Measurements from ENCODE around the gene ADH1B. TPM values are rescaled to one million over a fixed set of nuclear protein-coding genes. Genes with fewer than 3 reads are reported as not detected.
"Not testable (repeated sequence)": the region's sequence is repeated elsewhere in the genome, so short reads cannot be mapped to it uniquely, and the experiment has no call there.

The ADH1B gene
- total RNA-seq, 2 experiments from 2014 or later = not detected

DNA sequence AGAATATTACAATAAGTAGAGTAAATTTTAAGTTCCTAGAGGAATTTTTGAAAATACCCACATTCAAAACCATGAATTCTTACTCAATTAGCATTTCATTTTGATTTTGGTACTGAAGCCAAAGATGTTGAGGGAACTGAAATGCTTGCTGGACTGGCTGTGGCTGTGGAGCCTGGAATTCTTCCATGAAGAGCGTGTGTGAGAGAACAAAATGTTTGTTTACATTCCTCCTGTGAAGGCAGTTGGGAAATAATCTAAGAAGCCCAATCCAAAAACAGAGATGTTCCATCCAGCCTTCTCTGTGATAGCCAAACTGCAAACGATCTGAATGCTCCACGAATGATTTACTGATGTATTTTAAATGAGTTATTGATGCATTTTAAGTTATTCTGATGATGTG, 3.8 kb upstream of the ADH1B start:
- Mint-ChIP-seq H3K9me3 (no peaks in the 10 kb centered on the region), H3K36me3 (ENCODE audit: low read depth) (no peaks in the 10 kb centered on the region), H3K4me1 (ENCODE audit: low read depth) (no peaks in the 10 kb centered on the region), H3K27ac (no peak overlapping the region), H3K4me3 (no peak overlapping the region), H3K27me3 (peaks cover 6% of the 10 kb centered on the region)
- ATAC-seq (ENCODE audit: poor library complexity) (no peak), DNase-seq (no peak)
- ChIA-PET POLR2A (no interaction called here), CTCF (no interaction called here)
- Histone ChIP-seq H3K27ac (ENCODE audit: low read depth in 1 of 2, low read length in 2 of 2) (no peak overlapping the region), H3K4me3 (ENCODE audit: low read length) (no peak overlapping the region), H3K4me1 (ENCODE audit: insufficient read depth, low read length) (no peaks in the 10 kb centered on the region), H3K36me3 (ENCODE audit: insufficient read depth, low read length) (no peaks in the 10 kb centered on the region), H3K9me3 (ENCODE audit: control insufficient read depth in 1 of 2, insufficient read depth in 1 of 2, low read length in 2 of 2) (peaks cover 0 to 5% of the 10 kb centered on the region in 2 experiments), H3K27me3 (ENCODE audit: control insufficient read depth in 1 of 2, insufficient read depth in 2 of 2, low read length in 2 of 2) (no peaks in the 10 kb centered on the region)
- intact Hi-C loops (cut with DNase I, micrococcal nuclease) = no loop called here
- TF ChIP-seq, protein P1, sequence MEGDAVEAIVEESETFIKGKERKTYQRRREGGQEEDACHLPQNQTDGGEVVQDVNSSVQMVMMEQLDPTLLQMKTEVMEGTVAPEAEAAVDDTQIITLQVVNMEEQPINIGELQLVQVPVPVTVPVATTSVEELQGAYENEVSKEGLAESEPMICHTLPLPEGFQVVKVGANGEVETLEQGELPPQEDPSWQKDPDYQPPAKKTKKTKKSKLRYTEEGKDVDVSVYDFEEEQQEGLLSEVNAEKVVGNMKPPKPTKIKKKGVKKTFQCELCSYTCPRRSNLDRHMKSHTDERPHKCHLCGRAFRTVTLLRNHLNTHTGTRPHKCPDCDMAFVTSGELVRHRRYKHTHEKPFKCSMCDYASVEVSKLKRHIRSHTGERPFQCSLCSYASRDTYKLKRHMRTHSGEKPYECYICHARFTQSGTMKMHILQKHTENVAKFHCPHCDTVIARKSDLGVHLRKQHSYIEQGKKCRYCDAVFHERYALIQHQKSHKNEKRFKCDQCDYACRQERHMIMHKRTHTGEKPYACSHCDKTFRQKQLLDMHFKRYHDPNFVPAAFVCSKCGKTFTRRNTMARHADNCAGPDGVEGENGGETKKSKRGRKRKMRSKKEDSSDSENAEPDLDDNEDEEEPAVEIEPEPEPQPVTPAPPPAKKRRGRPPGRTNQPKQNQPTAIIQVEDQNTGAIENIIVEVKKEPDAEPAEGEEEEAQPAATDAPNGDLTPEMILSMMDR (IDR thresholded peaks at IDR 0.05) = no peak

DNA sequence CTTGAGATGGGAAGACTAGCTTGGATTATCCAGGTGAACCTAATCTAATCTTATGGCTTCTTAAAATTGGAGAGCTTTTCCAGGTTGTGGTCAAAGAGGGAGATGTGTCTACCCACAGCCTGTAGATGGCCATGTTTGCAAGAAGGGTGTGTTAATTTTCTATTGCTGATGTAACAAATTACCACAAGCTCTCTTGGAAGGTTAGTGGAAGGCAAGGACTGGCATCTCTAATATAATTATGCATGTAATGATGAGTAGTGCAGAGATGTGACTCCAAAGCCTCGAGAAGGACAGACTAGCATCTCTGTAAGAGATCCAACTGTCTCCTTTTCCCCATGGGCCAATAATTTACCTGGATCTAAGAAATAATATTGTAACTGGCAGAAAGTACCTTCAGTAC, 3.2 kb upstream of the ADH1B start:
- Mint-ChIP-seq H3K4me1 (ENCODE audit: low read depth) (no peaks in the 10 kb centered on the region), H3K27me3 (peaks cover 8% of the 10 kb centered on the region), H3K27ac (no peak overlapping the region), H3K4me3 (no peak overlapping the region), H3K36me3 (ENCODE audit: low read depth) (no peaks in the 10 kb centered on the region), H3K9me3 (no peaks in the 10 kb centered on the region)
- H3K4me1 ChIP-seq (ENCODE audit: insufficient read depth, low read length) = no peaks in the 10 kb centered on the region
- H3K27ac ChIP-seq (ENCODE audit: low read depth in 1 of 2, low read length in 2 of 2) = no peak overlapping the region
- ChIA-PET CTCF (no interaction called here), POLR2A (no interaction called here)
- ATAC-seq (ENCODE audit: poor library complexity) = no peak
- no peak overlapping the region for H3K4me3 ChIP-seq (ENCODE audit: low read length)
- no peaks in the 10 kb centered on the region for H3K27me3 ChIP-seq (ENCODE audit: control insufficient read depth in 1 of 2, insufficient read depth in 2 of 2, low read length in 2 of 2)
- H3K36me3 ChIP-seq (ENCODE audit: insufficient read depth, low read length) = no peaks in the 10 kb centered on the region
- intact Hi-C loops (cut with DNase I, micrococcal nuclease) = no loop called here
- H3K9me3 ChIP-seq (ENCODE audit: control insufficient read depth in 1 of 2, insufficient read depth in 1 of 2, low read length in 2 of 2) = peaks cover 0 to 5% of the 10 kb centered on the region in 2 experiments
- DNase-seq = no peak
- TF ChIP-seq, protein P1 (IDR thresholded peaks at IDR 0.05) = no peak

DNA sequence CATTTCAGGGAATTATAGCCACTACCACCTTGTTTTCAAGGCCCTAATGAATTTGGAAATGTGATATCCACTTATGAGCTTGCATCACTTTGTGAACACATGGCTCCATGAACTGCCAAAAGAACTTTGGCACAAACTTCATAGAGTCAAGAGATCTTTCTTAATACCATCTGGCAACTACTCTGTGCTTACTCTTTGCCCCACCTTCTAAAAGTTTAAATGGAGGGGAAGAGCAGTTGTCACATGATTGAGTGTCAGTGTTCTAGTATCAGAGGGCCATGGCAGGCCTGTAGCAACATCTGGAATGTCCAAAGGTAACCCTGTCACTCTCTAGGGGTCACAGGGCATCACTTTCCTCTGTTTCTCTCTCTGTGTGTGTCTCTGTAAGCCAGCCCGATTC, 2.6 kb upstream of the ADH1B start:
- POLR2A ChIA-PET = no interaction called here
- Mint-ChIP-seq H3K9me3 (no peaks in the 10 kb centered on the region), H3K27me3 (peaks cover 12% of the 10 kb centered on the region), H3K4me3 (no peak overlapping the region), H3K27ac (no peak overlapping the region), H3K4me1 (ENCODE audit: low read depth) (no peaks in the 10 kb centered on the region), H3K36me3 (ENCODE audit: low read depth) (no peaks in the 10 kb centered on the region)
- ATAC-seq (ENCODE audit: poor library complexity) (no peak), DNase-seq (no peak)
- intact Hi-C loops (cut with DNase I, micrococcal nuclease) = no loop called here
- Histone ChIP-seq H3K27ac (ENCODE audit: low read depth in 1 of 2, low read length in 2 of 2) (no peak overlapping the region), H3K4me1 (ENCODE audit: insufficient read depth, low read length) (no peaks in the 10 kb centered on the region), H3K9me3 (ENCODE audit: control insufficient read depth in 1 of 2, insufficient read depth in 1 of 2, low read length in 2 of 2) (peaks cover 0 to 5% of the 10 kb centered on the region in 2 experiments), H3K36me3 (ENCODE audit: insufficient read depth, low read length) (no peaks in the 10 kb centered on the region), H3K4me3 (ENCODE audit: low read length) (no peak overlapping the region), H3K27me3 (ENCODE audit: control insufficient read depth in 1 of 2, insufficient read depth in 2 of 2, low read length in 2 of 2) (no peaks in the 10 kb centered on the region)
- CTCF ChIA-PET = no interaction called here
- TF ChIP-seq, protein P1 (IDR thresholded peaks at IDR 0.05) = no peak

DNA sequence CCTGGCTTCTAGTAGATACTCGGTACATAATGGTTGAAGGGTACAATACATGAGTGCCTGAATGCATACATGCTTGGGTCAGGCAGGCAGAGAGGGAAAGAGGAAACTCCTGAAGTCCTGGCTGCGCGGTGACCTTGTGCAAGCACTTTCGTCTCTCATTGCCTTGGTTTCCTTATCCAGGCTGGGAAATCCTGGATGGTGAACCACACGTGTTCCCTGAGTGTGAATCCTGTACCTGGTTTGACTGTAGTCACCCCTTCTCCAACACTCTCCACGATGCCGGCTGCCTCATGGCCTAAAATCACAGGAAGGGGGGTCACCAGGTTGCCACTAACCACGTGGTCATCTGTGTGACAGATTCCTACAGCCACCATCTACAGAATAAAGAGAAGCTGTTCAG, 3.4 kb downstream of the ADH1B start:
- CTCF ChIA-PET; H3K36me3 Mint-ChIP-seq (ENCODE audit: low read depth); H3K4me1 ChIP-seq (ENCODE audit: insufficient read depth, low read length); H3K4me1 Mint-ChIP-seq (ENCODE audit: low read depth); H3K9me3 Mint-ChIP-seq; ATAC-seq (ENCODE audit: poor library complexity); H3K36me3 ChIP-seq (ENCODE audit: insufficient read depth, low read length); H3K27me3 ChIP-seq (ENCODE audit: control insufficient read depth in 1 of 2, insufficient read depth in 2 of 2, low read length in 2 of 2); DNase-seq; H3K27ac Mint-ChIP-seq; H3K9me3 ChIP-seq (ENCODE audit: control insufficient read depth in 1 of 2, insufficient read depth in 1 of 2, low read length in 2 of 2); H3K4me3 ChIP-seq (ENCODE audit: low read length); POLR2A ChIA-PET; H3K27ac ChIP-seq (ENCODE audit: low read depth in 1 of 2, low read length in 2 of 2); intact Hi-C loops (cut with DNase I, micrococcal nuclease); H3K4me3 Mint-ChIP-seq: not testable (repeated sequence)
- peaks cover 22% of the 10 kb centered on the region for H3K27me3 Mint-ChIP-seq

Data from CD4-positive, alpha-beta T cell (primary cell).